NCI-H446 (cell line): ENCODE data around the gene ANXA5.
A peak's percentile ranks its signal among the peaks of the same experiment; 100 is the strongest.

Experiments
- DNase-seq, 2 experiments: peaks; one replicate each; lab custom pipeline; 2025; lab: John Stamatoyannopoulos, UW

ANXA5 gene

GRCh38 chr4:121712001-121712651 is 15.3 kb upstream of the ANXA5 start:
- no peak for DNase-seq

- peak; percentile 48 to 83 for DNase-seq
Measured at GRCh38 chr4:121711263-121712000, 14.7 kb upstream of the ANXA5 start.

- DNase-seq = no peak
Measured at GRCh38 chr4:121709766-121710405, 13.1 kb upstream of the ANXA5 start.

GRCh38 chr4:121707344-121707743 is 10.6 kb upstream of the ANXA5 start:
- DNase-seq = no peak

GRCh38 chr4:121706595-121707021 is 9.8 kb upstream of the ANXA5 start:
- no peak for DNase-seq

- no peak for DNase-seq
Measured at GRCh38 chr4:121705521-121705920, 8.7 kb upstream of the ANXA5 start.

GRCh38 chr4:121702136-121702535 is 5.4 kb upstream of the ANXA5 start:
- DNase-seq = no peak

- no peak for DNase-seq
Measured at GRCh38 chr4:121701263-121701662, 4.5 kb upstream of the ANXA5 start.

GRCh38 chr4:121698236-121698671 is 1.5 kb upstream of the ANXA5 start:
- no peak for DNase-seq

GRCh38 chr4:121697564-121697963 is 784 bp upstream of the ANXA5 start:
- DNase-seq = no peak

GRCh38 chr4:121696170-121696580 is 605 bp downstream of the ANXA5 start:
- DNase-seq = peak in 1 of 2 experiments; percentile 48

- no peak for DNase-seq
Measured at GRCh38 chr4:121693886-121694285, 2.9 kb downstream of the ANXA5 start.

- no peak for DNase-seq
Measured at GRCh38 chr4:121693450-121693849, 3.3 kb downstream of the ANXA5 start.

GRCh38 chr4:121692261-121692660 is 4.5 kb downstream of the ANXA5 start:
- DNase-seq = no peak

- no peak for DNase-seq
Measured at GRCh38 chr4:121690001-121690400, 6.8 kb downstream of the ANXA5 start.

GRCh38 chr4:121688701-121689100 is 8.1 kb downstream of the ANXA5 start:
- no peak for DNase-seq

- no peak for DNase-seq
Measured at GRCh38 chr4:121688261-121688660, 8.5 kb downstream of the ANXA5 start.

- DNase-seq = no peak
Measured at GRCh38 chr4:121686255-121686654, 10.5 kb downstream of the ANXA5 start.

GRCh38 chr4:121685257-121685656 is 11.5 kb downstream of the ANXA5 start:
- DNase-seq = no peak

GRCh38 chr4:121684561-121684960 is 12.2 kb downstream of the ANXA5 start:
- peak in 1 of 2 experiments; percentile 8 for DNase-seq

- no peak for DNase-seq
Measured at GRCh38 chr4:121684016-121684415, 12.8 kb downstream of the ANXA5 start.

GRCh38 chr4:121680571-121680970 is 16.2 kb downstream of the ANXA5 start:
- DNase-seq = no peak

GRCh38 chr4:121679951-121680350 is 16.8 kb downstream of the ANXA5 start:
- DNase-seq = no peak
